GM18507 (cell line): ENCODE data around the gene TBCD.

Source experiments
- DNase-seq: peaks from one replicate; pipeline ENCODE4 v3.0.0; 2011; ENCODE audit warnings: low read depth; ENCODE audit not compliant: insufficient read length; ENCODE audit errors: extremely low spot score
- FAIRE-seq: peaks from 2 replicates; lab custom pipeline; 2011; peaks lifted over from hg19 to GRCh38; lab: Jason Lieb, UNC

The TBCD gene

GRCh38 chr17:82821554-82821953, 69.7 kb downstream of the TBCD start:
- DNase-seq (no peak), FAIRE-seq (no peak)

- FAIRE-seq: no peak
- DNase-seq: no peak
These were observed 70.4 kb downstream of the TBCD start for GRCh38 chr17:82822281-82822680.

- DNase-seq (no peak), FAIRE-seq (no peak)
These were observed 71.1 kb downstream of the TBCD start for GRCh38 chr17:82823004-82823403.

- no peak for FAIRE-seq
These were observed 73.8 kb downstream of the TBCD start for GRCh38 chr17:82825540-82826124.

GRCh38 chr17:82826211-82826610, 74.3 kb downstream of the TBCD start:
- FAIRE-seq (no peak), DNase-seq (no peak)

More at GRCh38 chr17:82825540-82826124, 73.8 kb downstream of the TBCD start:
- DNase-seq: no peak

- no peak for FAIRE-seq
These were observed 75.1 kb downstream of the TBCD start for GRCh38 chr17:82826956-82827355.

GRCh38 chr17:82828875-82829487, 77.1 kb downstream of the TBCD start:
- FAIRE-seq (no peak), DNase-seq (no peak)

More at GRCh38 chr17:82826956-82827355, 75.1 kb downstream of the TBCD start:
- no peak for DNase-seq

GRCh38 chr17:82830249-82830661, 78.4 kb downstream of the TBCD start:
- DNase-seq (no peak), FAIRE-seq (no peak)

- DNase-seq (no peak), FAIRE-seq (no peak)
These were observed 79.4 kb downstream of the TBCD start for GRCh38 chr17:82831041-82831817.

GRCh38 chr17:82831818-82832200, 79.9 kb downstream of the TBCD start:
- FAIRE-seq (no peak), DNase-seq (no peak)

- FAIRE-seq (no peak), DNase-seq (no peak)
These were observed 80.5 kb downstream of the TBCD start for GRCh38 chr17:82832411-82832810.

GRCh38 chr17:82832881-82833475, 81.1 kb downstream of the TBCD start:
- FAIRE-seq (no peak), DNase-seq (no peak)

GRCh38 chr17:82835122-82835521, 83.3 kb downstream of the TBCD start:
- FAIRE-seq (no peak), DNase-seq (no peak)

- no peak for DNase-seq
- FAIRE-seq: no peak
These were observed 84.1 kb downstream of the TBCD start for GRCh38 chr17:82835766-82836512.

GRCh38 chr17:82836823-82837357, 85.0 kb downstream of the TBCD start:
- no peak for FAIRE-seq
- no peak for DNase-seq

- no peak for DNase-seq
- FAIRE-seq: no peak
These were observed 85.9 kb downstream of the TBCD start for GRCh38 chr17:82837586-82838320.

- DNase-seq (no peak), FAIRE-seq (no peak)
These were observed 86.7 kb downstream of the TBCD start for GRCh38 chr17:82838386-82839063.

- no peak for DNase-seq
- FAIRE-seq: no peak
These were observed 87.9 kb downstream of the TBCD start, which contains the start of gene ZNF750 for GRCh38 chr17:82839617-82840292. Gene ZNF750, minus strand, starts transcription at chr17:82840022. Its CDS starts 7,568 bp downstream, at chr17:82832454.
